Nucleus accumbens (tissue), 56 donors: ENCODE results near the gene ANKRD31.
"Not testable (repeated sequence)": the region's sequence is repeated elsewhere in the genome, so short reads cannot be mapped to it uniquely, and the experiment has no call there.

Source experiments
- DNase-seq, 56 donors: peaks; one replicate each; lab custom pipeline; 2025; lab: John Stamatoyannopoulos, UW

ANKRD31 gene

GRCh38 chr5:75226916-75227315 is 9.8 kb downstream of the ANKRD31 start:
- no peak for DNase-seq

GRCh38 chr5:75225506-75225905 is 11.2 kb downstream of the ANKRD31 start:
- no peak for DNase-seq

GRCh38 chr5:75220787-75221186 is 15.9 kb downstream of the ANKRD31 start:
- DNase-seq, result not testable (repeated sequence)

GRCh38 chr5:75214928-75215327 is 21.8 kb downstream of the ANKRD31 start:
- DNase-seq, result no peak

GRCh38 chr5:75214409-75214808 is 22.3 kb downstream of the ANKRD31 start:
- no peak for DNase-seq

- DNase-seq, result no peak
Measured at GRCh38 chr5:75203604-75204003, 33.1 kb downstream of the ANKRD31 start.

GRCh38 chr5:75202935-75203334 is 33.7 kb downstream of the ANKRD31 start:
- no peak for DNase-seq

- DNase-seq, result no peak
Measured at GRCh38 chr5:75200776-75201175, 35.9 kb downstream of the ANKRD31 start.

GRCh38 chr5:75199946-75200345 is 36.7 kb downstream of the ANKRD31 start:
- no peak for DNase-seq

- DNase-seq, result no peak
Measured at GRCh38 chr5:75199071-75199470, 37.6 kb downstream of the ANKRD31 start.

GRCh38 chr5:75197745-75198144 is 38.9 kb downstream of the ANKRD31 start:
- DNase-seq, result no peak

GRCh38 chr5:75192804-75193203 is 43.9 kb downstream of the ANKRD31 start:
- no peak for DNase-seq

- no peak for DNase-seq
Measured at GRCh38 chr5:75192264-75192663, 44.4 kb downstream of the ANKRD31 start.

GRCh38 chr5:75190227-75190626 is 46.5 kb downstream of the ANKRD31 start:
- no peak for DNase-seq

GRCh38 chr5:75189353-75189752 is 47.3 kb downstream of the ANKRD31 start:
- DNase-seq, result no peak

- DNase-seq, result no peak
Measured at GRCh38 chr5:75185763-75186162, 50.9 kb downstream of the ANKRD31 start.

GRCh38 chr5:75176009-75176408 is 60.7 kb downstream of the ANKRD31 start:
- not testable (repeated sequence) for DNase-seq

GRCh38 chr5:75174872-75175271 is 61.8 kb downstream of the ANKRD31 start:
- not testable (repeated sequence) for DNase-seq

GRCh38 chr5:75169516-75169915 is 67.2 kb downstream of the ANKRD31 start:
- DNase-seq, result no peak

GRCh38 chr5:75168026-75168735 is 68.5 kb downstream of the ANKRD31 start:
- no peak for DNase-seq

- no peak for DNase-seq
Measured at GRCh38 chr5:75167345-75167744, 69.3 kb downstream of the ANKRD31 start.

GRCh38 chr5:75161508-75161907 is 75.2 kb downstream of the ANKRD31 start:
- DNase-seq, result not testable (repeated sequence)

- no peak for DNase-seq
Measured at GRCh38 chr5:75156585-75156984, 80.1 kb downstream of the ANKRD31 start.
